Caki2 (cell line): ENCODE measurements around the gene PTPRN2. TPM values are rescaled to one million over a fixed set of nuclear protein-coding genes. Genes with fewer than 3 reads are reported as not detected.
"Not testable (repeated sequence)": the region's sequence is repeated elsewhere in the genome, so short reads cannot be mapped to it uniquely, and the experiment has no call there.

Experiments used
- DNase-seq: peaks from one replicate; pipeline ENCODE4 v3.0.0-alpha.2; 2015; ENCODE audit warnings: low read depth
- in situ Hi-C: cut with HindIII; loops from 2 replicates; pipeline ENCODE4 v1.10.0; 2016; ENCODE audit warnings: low sequenced_read_pairs, low pct_unique_long_range_greater_than_20kb, mixed read lengths
- total RNA-seq: library from RNA; depleted of rRNA; stranded (reverse); fragments of >200 nt; shearing (Covaris generic); gene quantifications from 2 replicates; pipeline ENCODE4 v1.2.3, GENCODE V29; 2014; ENCODE audit warnings: low replicate concordance

The PTPRN2 gene
- total RNA-seq, 1 experiment from 2014 or later: 0.88 TPM

DNA sequence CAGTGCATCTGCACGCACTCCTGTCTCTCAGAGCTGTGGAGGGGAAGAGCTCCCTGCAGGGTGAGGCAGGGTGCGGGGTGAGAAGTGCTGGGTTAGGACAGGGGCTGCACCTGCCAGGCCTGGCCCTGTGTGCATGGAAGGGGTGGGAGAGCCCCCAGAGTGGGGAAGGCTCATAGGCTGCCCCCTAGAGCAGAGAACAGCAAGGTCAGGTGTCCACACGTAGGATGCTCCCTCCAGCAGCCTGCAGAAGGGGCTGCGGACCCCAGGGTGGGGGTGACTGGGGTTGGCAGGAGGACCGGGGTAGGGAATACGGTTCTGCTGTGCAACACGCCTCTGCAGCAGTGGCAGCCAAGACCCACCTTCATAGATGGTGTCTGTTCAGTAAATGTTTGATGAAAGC, 208.6 kb downstream of the PTPRN2 start:
- DNase-seq: no peak
- in situ Hi-C loops: no loop called here

DNA sequence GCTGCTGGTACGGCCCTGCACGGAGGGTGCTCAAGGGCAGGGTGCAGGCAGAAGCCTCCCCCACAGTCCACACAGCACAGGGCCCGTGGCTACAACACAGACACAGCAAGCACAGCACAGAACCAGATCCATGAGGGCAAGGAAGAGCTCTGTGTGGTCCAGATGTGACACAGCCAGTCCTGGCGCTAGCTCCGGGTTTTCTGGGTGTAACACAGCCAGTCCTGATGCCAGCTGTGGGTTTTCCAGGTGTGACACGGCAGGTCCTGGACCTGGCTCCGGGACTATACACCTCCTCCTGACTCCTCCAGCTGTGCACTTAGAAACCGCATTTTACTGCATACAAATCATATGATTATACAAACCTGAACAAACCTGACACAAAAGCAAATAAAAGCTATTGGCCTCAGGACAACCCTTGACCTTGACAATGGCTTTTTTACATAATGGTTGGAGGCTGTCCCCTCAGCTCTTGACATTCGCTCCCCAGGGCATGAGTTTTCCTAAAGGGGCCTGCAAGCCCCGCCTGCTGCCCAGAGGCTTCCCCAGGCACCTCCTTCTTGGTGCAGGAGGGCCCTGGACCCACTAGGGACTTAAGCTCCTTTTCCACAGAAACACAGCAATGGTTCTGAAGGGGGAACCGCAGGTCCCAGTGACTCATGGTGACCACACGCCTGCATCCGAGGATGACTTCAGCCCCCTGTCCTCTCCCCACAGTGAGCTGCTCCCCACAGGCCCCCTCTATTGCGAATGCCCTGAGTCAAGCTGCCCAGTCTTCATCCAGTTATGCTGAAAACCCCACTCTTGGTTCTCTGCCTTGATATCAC, 209.6 kb downstream of the PTPRN2 start:
- DNase-seq: no peak

DNA sequence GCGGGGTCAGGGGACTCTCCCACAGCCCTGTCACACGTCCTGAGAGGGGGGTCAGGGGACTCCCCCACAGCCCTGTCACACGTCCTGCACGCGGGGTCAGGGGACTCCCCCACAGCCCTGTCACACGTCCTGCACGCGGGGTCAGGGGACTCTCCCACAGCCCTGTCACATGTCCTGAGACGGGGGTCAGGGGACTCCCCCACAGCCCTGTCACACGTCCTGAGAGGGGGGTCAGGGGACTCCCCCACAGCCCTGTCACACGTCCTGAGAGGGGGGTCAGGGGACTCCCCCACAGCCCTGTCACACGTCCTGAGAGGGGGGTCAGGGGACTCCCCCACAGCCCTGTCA, 210.8 kb downstream of the PTPRN2 start:
- DNase-seq, in situ Hi-C loops: not testable (repeated sequence)

More for the DNA sequence above, 209.6 kb downstream of the PTPRN2 start:
- in situ Hi-C loops: no loop called here

DNA sequence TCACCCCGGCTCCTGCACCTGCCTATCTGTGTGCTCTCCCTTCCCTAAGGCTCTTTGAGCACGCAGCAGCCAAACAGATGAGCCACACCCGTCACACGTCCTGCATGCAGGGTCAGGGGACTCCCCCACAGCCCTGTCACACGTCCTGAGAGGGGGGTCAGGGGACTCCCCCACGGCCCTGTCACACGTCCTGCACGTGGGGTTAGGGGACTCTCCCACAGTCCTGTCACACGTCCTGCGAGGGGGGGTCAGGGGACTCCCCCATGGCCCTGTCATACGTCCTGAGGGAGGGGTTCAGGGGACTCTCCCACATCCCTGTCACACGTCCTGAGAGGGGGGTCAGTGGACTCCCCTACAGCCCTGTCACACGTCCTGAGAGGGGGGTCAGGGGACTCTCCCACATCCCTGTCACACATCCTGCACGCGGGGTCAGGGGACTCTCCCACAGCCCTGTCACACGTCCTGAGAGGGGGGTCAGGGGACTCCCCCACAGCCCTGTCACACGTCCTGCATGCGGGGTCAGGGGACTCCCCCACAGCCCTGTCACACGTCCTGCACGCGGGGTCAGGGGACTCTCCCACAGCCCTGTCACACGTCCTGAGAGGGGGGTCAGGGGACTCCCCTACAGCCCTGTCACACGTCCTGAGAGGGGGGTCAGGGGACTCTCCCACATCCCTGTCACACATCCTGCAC, 211.3 kb downstream of the PTPRN2 start:
- in situ Hi-C loops: not testable (repeated sequence)

DNA sequence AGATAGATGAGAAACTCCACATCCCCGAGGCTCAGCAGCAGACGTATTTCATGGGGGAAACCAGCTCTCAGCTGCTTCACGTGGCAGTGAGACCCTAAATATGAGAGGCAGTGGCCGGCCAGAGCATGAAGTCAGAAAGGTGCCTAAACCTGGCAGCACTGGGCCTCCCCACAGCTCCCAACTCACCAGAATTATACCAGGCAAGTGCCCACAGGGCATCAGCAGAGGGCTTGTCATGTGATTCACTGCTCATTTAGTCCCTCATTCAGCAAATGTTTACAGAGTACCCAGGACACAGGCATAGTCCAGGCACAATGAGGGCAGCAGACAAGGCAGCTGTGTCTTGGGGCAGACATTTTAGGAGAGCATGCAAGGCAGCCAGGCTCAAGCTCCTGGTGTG, 212.6 kb downstream of the PTPRN2 start:
- DNase-seq: no peak
- in situ Hi-C loops: no loop called here

More for the DNA sequence above, 211.3 kb downstream of the PTPRN2 start:
- not testable (repeated sequence) for DNase-seq

DNA sequence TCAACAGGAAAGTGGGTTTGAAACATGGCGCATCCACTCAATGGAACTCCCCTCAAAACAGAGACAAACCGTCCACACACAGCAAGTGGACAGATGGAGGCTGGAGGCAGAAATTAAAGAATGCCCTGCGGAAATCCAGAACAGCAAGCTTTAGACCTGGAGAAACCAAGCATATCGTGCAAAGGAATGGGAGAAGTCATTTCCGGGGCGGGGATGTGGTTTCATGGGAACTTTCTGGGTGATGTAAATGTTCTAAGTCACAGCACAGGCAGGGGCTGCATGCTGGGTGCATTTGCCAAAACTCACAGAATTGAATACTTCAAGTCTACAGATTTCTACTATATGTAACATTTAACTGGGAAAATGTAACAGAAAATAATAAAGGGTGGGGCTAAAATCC, 213.0 kb downstream of the PTPRN2 start:
- no peak for DNase-seq
- in situ Hi-C loops: no loop called here

DNA sequence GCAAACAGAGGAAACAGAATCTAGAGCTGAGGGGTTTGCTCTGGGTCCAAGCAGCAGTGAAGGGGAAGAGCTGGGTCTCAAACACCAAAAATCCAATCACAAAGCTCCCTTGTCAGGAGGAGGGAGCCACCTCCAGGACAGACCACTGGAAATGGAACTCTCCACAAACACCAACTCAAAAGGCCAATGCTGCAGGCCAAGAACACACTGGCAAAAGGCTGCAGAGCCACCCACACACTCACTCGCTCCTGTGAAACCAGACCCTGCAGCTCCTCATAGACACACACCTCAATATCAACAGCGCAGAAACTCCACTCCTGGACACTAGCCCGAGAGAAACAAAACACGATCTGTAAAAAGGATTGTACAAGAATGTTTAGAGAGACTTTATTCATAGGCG, 213.5 kb downstream of the PTPRN2 start:
- in situ Hi-C loops: no loop called here
- no peak for DNase-seq

DNA sequence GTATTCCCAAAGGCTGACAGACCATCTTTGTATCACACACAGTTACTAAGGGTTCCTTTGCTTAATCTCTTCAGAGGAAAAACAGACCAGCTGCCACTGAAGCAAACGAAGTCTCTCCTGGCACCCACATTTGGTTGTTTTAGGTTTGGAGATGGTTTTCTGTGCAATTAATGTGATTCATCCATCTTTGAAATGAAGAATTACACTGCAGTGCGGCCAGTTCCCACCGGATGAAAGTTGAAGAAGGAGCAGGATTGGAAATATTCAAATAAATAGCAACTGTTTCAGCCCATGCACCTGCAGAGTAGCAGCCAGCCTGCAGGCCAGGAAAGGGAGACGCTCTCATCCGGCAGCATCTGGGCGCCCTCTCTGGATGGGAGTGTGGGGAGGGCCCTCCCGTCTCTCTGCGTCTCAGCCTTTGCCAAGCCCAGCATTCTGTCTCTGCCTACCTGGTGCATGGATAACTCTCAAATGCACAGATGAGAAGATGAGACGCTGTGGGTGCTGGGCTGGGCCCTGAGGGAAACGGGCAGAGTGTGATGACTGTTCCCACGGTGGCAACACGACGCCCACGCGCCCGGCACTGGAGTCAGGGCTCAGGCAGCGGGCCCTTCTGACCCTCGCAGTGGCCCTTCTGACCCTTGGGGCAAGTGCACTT, 214.0 kb downstream of the PTPRN2 start:
- in situ Hi-C loops: no loop called here
- DNase-seq: no peak

DNA sequence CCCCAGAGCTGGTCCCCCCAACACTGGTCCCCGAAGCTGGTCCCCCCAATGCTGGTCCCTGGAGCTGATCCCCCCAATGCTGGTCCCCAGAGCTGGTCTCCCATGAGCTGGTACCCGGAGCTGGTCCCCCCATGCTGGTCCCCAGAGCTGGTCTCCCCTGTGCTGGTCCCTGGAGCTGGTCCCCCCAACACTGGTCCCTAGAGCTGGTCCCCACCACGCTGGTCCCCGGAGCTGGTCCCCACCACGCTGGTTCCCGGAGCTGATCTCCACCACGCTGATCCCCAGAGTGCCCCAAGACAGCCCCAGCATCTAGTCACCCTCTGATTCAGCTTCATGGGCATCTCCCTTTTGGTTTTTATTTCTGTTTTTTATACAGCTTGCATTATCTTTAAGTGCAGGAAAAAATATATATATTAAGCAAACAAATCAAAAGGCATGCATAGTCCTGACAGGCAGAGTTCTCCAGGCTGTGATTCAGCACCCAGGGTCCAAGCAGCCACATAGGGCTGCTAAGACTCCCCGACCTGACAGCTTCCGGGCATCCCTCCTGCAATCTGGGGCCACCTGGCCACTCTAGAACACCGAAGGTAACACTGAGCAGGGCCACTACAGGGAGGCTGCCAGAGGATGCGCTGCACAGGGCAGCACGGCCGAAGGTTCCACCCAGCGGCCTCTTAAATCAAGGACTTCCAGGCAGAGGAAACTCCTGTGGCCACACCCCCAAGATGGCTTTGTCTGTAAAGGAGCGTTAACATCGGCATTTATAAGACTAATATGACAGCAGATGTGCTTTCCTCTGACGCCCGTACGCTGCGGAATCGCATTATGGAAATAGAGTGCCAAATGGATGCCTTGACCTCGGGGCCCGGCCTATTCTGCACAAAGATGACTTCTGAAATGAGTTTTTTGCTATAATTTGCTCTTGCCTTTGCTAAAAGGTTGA, 215.0 kb downstream of the PTPRN2 start:
- in situ Hi-C loops: no loop called here
- DNase-seq: no peak

DNA sequence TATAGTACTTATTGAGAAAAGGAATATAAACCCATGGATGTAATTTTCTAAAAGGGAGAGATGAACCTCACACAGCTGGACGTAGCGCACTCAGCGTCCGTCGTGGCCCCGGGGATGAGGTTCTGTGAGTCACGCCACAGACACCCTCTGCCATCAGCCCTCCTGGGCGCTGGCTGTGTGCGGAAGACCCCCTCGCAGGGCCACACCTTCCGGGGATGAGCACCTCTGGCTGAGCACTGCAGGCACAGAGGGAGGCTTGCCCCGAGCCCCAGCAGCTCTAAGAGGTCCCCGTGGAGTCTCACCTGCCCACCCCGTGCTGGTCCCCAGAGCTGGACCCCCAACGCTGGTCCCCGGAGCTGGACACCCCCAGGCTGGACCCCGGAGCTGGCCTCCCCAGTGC, 215.8 kb downstream of the PTPRN2 start:
- DNase-seq: no peak
- in situ Hi-C loops: no loop called here

DNA sequence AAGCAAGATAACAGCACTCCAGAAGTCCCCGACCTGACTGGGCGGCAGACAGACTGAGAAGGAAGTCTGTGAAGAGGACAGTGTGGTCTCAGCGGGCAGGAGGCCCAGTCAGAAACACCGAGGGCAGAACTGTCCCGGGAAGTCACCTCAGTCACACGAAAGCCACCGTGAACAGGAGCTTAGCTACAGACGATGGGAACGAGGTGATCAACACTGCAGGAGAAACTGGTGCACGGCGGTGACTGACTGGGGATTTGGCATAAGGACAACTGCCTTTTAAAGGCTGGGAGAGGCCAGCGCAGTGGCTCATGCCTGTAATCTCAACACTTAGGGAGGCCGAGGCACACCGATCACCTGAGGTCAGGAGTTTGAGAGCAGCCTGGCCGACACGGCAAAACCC, 217.8 kb downstream of the PTPRN2 start:
- DNase-seq: no peak
- in situ Hi-C loops: no loop called here

DNA sequence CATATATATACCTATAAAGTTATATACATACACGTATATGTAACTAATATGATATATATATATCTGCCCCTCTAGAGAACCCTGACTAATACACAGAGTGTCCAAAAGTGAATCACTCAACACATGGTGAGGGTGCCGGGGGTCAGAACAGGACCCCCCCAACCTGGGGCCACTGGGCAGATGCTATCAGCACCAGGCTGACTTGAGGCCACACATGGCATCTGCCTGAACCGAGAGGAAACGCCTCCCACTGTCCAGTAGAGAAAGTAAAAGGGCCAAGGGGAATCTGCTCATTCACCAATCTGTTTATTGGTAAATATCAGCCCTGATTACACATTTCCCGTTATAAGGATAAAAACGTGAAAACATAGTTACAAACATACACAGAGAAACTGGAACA, 218.3 kb downstream of the PTPRN2 start:
- DNase-seq: no peak
- in situ Hi-C loops: no loop called here

DNA sequence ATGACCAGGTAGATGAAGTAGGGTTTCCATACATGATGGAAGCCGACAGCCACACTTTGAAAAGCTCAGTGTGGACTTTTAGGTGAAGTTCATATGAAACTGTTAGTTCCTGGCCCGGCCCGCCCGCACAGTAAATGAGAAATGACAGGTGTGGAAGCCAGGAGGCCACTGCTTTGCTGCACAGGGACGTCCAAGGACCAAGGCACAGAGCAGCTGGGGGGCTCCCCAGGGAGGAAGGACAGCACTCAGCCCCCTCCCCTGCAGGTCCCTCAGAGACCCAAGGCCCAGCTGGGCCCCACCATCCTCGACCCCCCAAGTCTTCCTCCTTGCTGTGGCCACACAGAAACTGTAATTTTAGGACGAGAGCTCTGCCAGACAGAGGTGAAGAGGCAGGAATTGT, 219.2 kb downstream of the PTPRN2 start:
- in situ Hi-C loops: no loop called here
- DNase-seq: no peak

DNA sequence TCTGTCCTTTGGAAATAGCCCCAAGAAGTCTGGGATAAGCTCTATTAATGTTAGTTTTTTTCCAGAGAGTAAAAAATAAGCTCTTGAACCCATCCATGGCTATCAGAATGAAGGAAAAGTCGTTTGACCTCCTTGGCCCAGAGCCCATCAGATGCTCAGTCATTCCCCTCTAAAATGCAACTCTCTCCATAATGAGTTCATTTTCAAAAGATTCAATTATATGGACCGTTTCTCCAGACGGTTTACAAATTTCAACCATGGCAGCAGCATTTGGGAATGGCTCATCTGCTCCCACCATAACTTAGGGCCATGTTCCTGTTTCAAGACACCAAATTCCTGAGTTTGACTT, 220.0 kb downstream of the PTPRN2 start:
- in situ Hi-C loops: no loop called here

DNA sequence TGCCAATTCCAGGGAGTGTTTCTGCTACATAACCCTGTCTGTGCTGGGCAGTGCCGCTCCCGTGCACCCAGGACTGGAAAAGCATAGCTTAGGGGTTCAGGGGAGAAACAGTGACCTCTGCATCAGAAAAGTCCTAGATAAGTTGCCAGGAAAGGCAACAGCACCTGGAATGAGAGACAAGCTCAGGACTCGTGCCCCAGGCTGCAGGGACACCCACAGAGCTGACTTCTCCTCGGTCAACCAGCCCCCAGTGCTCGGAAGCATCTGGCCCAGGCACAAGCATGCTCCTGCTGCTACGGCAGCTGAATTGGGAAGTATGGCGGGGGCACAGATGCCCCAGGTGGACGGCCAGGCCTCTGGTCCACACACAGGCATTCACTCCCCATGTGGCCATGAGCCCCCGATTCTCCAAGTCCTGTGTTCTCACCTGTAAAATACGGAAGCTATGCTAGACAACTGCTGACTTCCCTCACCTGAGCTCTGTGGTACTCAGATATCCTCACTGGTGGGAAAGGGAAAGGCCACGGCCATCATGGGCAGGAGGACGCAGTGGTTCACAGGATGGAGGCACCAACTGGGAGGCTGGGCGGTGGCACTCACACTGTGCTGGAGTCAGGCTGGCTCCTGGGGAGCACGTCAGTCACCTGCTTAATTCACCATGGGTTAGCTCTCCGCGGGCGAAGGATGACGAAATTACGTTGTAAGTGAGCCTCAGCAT, 220.5 kb downstream of the PTPRN2 start:
- no peak for DNase-seq
- in situ Hi-C loops: no loop called here

More for the DNA sequence above, 220.0 kb downstream of the PTPRN2 start:
- DNase-seq: no peak

DNA sequence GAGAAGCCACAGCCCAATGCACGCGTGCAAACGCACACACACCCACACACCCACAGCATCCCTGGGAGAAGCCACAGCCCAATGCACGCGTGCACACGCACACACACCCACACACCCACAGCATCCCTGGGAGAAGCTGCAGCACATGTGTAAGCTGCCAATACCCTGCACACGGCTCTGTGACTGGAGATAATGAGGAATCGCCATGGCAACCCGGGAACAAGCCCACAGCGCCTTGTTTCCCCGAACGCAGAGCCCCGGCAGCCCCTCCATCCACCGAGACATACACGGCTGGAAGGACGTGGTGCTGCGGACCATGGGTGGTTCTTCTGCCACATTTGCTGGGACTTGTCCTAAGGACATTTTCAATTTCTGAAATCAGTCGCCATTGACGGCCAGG, 221.3 kb downstream of the PTPRN2 start:
- in situ Hi-C loops: no loop called here
- DNase-seq: no peak

DNA sequence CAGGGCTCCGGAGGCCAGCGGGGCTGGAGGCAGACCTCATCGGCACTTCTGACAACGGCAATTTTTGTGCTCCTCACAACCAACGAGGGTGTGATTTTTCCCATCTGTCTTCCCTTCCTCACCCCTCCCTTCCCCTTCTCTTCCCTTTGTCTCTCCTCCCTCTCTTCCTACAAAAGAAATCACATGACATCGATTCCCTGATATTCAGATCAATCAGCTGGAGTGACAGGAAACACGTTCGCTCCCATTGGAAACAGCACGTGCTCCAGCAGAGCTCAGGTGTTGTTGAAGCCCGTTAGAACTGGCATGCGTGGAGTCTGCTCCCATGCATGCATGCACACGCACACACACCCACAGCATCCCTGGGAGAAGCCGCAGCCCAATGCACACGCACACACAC, 222.4 kb downstream of the PTPRN2 start:
- DNase-seq: no peak
- in situ Hi-C loops: no loop called here

DNA sequence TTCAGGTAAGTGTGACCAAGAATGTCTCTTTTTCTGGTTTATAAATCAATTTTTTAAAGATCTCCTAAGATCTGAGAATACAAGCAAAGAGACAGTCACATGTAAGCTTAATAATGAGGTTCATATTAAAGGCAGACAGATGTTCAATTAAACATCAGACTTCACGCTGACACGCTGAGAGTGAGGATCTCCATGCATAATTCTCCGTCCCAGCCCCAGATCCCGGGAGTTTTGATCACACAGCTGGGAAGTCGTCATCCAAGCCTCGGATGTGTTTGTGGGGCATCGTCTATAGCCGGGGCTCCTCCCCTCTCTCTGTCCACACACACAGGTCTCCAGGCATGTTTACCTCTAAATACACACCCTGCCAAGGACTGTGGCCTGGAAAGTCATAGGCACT, 223.2 kb downstream of the PTPRN2 start:
- in situ Hi-C loops: no loop called here
- no peak for DNase-seq
